ENCODE results near the gene CD7. TPM values are rescaled to one million over a fixed set of nuclear protein-coding genes. Genes with fewer than 3 reads are reported as not detected.

Gene CD7
- total RNA-seq, 1 experiment from 2014 or later = not detected

DNA sequence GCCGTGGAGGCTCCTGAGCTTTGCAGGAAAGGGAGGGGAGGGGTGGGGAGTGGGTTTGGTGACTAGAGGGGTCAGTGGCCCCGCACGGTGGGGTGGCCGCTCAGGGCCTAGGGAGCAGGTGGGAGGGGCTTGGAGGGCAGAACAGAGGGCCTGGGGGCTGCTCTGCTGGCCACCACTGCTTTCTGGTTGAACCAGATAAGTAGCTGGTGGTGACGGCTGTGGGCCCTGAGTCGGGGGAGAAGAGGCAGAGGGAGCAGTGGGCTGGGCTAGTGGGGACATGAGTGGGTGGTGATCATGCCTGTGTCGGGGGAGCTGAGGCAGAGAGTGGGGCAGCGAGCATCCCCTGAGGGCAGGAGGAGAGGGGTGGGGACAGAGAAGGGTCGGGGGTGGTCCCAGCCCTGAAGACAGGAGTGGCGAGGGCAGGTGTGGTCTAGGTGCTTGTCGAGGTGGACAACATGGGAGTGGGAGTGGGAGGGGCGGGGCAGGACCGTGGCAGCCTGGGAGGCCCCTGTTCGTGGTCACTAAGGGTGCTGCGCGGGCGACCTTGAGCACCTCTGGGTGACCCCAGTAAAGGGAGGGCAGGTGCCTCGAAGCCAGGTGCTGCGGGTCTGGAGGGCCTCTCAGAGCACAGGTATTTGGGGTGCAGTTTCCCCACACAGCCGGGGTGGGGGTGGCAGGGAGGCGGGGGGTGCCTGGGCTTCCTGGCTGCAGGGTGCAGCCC is 6.3 kb upstream of the CD7 start:
- ChIA-PET POLR2A (ENCODE audit: low non-redundant PET) (no interaction called here), CTCF (interaction anchor here (0.6 kb wide), 1 partner anchor 73 kb away, joined by 5 read pairs; no protein-coding TSS in a partner anchor)
- Histone ChIP-seq H3K4me3 (ENCODE audit: low read depth, low read length, poor library complexity, severe bottlenecking) (no peak overlapping the region), H3K9me3 (ENCODE audit: low read depth, low read length, poor library complexity, severe bottlenecking) (no peaks in the 10 kb centered on the region), H3K4me1 (ENCODE audit: insufficient read depth, low read length, poor library complexity, severe bottlenecking) (no peaks in the 10 kb centered on the region), H3K36me3 (ENCODE audit: insufficient read depth, low read length, poor library complexity, severe bottlenecking) (no peaks in the 10 kb centered on the region), H3K27me3 (replicated peaks; ENCODE audit: insufficient read depth, low read depth, low read length, poor library complexity) (no peaks in the 10 kb centered on the region), H3K27ac (ENCODE audit: low read depth, low read length, poor library complexity, severe bottlenecking) (no peak overlapping the region)
- intact Hi-C loops (cut with micrococcal nuclease; ENCODE audit: unreplicated experiment) = no loop called here
- no peak for DNase-seq (ENCODE audit: low spot score)
- TF ChIP-seq, protein P1, sequence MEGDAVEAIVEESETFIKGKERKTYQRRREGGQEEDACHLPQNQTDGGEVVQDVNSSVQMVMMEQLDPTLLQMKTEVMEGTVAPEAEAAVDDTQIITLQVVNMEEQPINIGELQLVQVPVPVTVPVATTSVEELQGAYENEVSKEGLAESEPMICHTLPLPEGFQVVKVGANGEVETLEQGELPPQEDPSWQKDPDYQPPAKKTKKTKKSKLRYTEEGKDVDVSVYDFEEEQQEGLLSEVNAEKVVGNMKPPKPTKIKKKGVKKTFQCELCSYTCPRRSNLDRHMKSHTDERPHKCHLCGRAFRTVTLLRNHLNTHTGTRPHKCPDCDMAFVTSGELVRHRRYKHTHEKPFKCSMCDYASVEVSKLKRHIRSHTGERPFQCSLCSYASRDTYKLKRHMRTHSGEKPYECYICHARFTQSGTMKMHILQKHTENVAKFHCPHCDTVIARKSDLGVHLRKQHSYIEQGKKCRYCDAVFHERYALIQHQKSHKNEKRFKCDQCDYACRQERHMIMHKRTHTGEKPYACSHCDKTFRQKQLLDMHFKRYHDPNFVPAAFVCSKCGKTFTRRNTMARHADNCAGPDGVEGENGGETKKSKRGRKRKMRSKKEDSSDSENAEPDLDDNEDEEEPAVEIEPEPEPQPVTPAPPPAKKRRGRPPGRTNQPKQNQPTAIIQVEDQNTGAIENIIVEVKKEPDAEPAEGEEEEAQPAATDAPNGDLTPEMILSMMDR (conservative IDR thresholded peaks at IDR 0.05; ENCODE audit: low read depth, low read length) = no peak
- no peak for TF ChIP-seq EZH2 (IDR thresholded peaks at IDR 0.05; ENCODE audit: borderline replicate concordance, low read depth, low read length, poor library complexity, severe bottlenecking)
- no TSS peak for BruUV-seq (replicated peaks)

DNA sequence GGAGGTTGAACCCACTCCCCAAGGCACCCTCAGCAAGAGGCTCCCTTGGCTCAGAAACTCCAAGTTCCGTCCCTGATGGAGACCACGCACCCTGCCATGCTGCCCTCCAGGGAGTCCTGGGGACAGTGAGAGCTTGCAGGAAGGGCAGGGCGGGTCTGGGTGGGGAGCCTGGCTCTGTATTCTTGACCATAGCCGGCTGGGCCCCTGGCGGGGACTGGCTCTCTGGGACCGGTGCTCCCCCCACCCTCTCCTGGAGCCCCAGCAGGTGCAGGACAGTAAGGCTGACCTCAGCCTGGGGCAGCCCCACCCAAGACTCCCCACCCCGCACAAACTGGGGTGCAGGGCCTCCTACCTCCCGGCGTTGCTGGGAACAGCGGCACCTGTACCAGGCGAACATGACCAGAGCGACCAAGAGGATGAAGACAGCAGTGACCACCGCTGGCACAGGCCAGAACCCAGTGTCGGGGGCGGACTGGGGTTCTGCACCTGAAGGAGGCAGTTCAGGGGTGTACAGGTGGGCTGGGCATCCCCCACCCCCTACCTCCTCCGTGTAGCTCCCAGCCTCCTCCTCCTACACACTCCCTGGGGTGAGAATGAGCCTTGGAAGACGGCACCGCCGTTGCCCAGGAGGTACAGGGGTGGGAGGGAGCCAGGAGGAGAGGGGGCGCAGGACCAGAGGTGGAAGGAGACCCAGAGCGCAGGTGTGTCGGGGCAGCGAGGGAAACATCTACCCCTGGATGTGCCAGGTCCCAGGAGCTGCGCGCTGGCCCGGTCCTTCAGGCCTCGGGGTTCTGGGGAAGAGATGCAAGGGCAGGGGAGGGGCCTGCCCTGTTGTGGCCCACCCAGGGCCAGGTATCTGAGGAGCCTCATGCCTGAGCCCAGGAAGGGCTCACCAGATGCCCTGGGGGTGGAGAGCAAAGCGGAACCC is 5.4 kb upstream of the CD7 start:
- Histone ChIP-seq H3K27ac (ENCODE audit: low read depth, low read length, poor library complexity, severe bottlenecking) (no peak overlapping the region), H3K4me1 (ENCODE audit: insufficient read depth, low read length, poor library complexity, severe bottlenecking) (no peaks in the 10 kb centered on the region), H3K9me3 (ENCODE audit: low read depth, low read length, poor library complexity, severe bottlenecking) (no peaks in the 10 kb centered on the region), H3K4me3 (ENCODE audit: low read depth, low read length, poor library complexity, severe bottlenecking) (no peak overlapping the region), H3K36me3 (ENCODE audit: insufficient read depth, low read length, poor library complexity, severe bottlenecking) (no peaks in the 10 kb centered on the region), H3K27me3 (replicated peaks; ENCODE audit: insufficient read depth, low read depth, low read length, poor library complexity) (no peaks in the 10 kb centered on the region)
- no peak for TF ChIP-seq EZH2 (IDR thresholded peaks at IDR 0.05; ENCODE audit: borderline replicate concordance, low read depth, low read length, poor library complexity, severe bottlenecking)
- TF ChIP-seq, protein P1 (conservative IDR thresholded peaks at IDR 0.05; ENCODE audit: low read depth, low read length) = no peak
- ChIA-PET POLR2A (ENCODE audit: low non-redundant PET) (no interaction called here), CTCF (interaction anchor here (0.5 to 0.6 kb wide), 2 partner anchors 11 to 74 kb away, joined by 5 to 6 read pairs; partner anchors contain the start of gene SECTM1)
- DNase-seq (ENCODE audit: low spot score) = no peak
- intact Hi-C loops (cut with micrococcal nuclease; ENCODE audit: unreplicated experiment) = no loop called here
- BruUV-seq (replicated peaks) = no TSS peak

DNA sequence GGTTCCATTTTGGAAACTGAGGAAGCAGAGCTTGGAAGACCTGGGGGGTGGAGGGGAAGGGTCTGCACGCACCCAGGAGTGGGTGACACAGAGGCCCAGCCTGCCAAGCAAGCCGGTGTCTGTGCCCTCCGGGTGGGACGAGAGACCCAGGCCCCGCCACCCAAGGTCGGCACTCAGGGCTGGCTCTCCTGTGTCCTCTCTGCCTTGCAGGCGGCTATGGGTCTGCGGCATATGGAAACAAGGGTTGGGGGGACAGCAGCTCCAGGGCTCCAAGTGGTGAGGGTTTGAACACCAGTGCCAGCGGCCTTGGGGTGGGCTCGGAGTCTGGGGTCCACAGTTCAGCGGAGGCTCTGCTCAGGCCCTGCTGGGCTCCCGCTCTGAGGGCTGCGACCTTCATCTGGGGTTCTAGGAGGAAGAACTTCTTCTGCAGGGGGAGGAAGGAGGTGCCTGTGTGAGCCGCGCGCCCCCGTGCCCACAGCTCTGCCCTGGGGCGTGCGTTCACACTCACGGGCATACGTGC is 4.6 kb upstream of the CD7 start:
- Histone ChIP-seq H3K36me3 (ENCODE audit: insufficient read depth, low read length, poor library complexity, severe bottlenecking) (no peaks in the 10 kb centered on the region), H3K27ac (ENCODE audit: low read depth, low read length, poor library complexity, severe bottlenecking) (no peak overlapping the region), H3K4me3 (ENCODE audit: low read depth, low read length, poor library complexity, severe bottlenecking) (no peak overlapping the region), H3K27me3 (replicated peaks; ENCODE audit: insufficient read depth, low read depth, low read length, poor library complexity) (no peaks in the 10 kb centered on the region), H3K4me1 (ENCODE audit: insufficient read depth, low read length, poor library complexity, severe bottlenecking) (no peaks in the 10 kb centered on the region), H3K9me3 (ENCODE audit: low read depth, low read length, poor library complexity, severe bottlenecking) (no peaks in the 10 kb centered on the region)
- ChIA-PET POLR2A (ENCODE audit: low non-redundant PET) (no interaction called here), CTCF (no interaction called here)
- no peak for DNase-seq (ENCODE audit: low spot score)
- BruUV-seq (replicated peaks) = no TSS peak
- intact Hi-C loops (cut with micrococcal nuclease; ENCODE audit: unreplicated experiment) = loop anchor here (2.0 kb wide), 1 partner anchor 77 kb away; no protein-coding TSS in a partner anchor
- TF ChIP-seq EZH2 (IDR thresholded peaks at IDR 0.05; ENCODE audit: borderline replicate concordance, low read depth, low read length, poor library complexity, severe bottlenecking) = no peak
- TF ChIP-seq, protein P1 (conservative IDR thresholded peaks at IDR 0.05; ENCODE audit: low read depth, low read length) = no peak

Data from A673 (cell line).